Measurements from ENCODE around the gene CRELD2. TPM values are rescaled to one million over a fixed set of nuclear protein-coding genes. Genes with fewer than 3 reads are reported as not detected.

The CRELD2 gene
- total and polyA plus RNA-seq, 2 of the 13 experiments (the other 11 are each of a cell fraction or from before 2014, with no cell fraction given): 17.2 to 44.7 TPM

DNA sequence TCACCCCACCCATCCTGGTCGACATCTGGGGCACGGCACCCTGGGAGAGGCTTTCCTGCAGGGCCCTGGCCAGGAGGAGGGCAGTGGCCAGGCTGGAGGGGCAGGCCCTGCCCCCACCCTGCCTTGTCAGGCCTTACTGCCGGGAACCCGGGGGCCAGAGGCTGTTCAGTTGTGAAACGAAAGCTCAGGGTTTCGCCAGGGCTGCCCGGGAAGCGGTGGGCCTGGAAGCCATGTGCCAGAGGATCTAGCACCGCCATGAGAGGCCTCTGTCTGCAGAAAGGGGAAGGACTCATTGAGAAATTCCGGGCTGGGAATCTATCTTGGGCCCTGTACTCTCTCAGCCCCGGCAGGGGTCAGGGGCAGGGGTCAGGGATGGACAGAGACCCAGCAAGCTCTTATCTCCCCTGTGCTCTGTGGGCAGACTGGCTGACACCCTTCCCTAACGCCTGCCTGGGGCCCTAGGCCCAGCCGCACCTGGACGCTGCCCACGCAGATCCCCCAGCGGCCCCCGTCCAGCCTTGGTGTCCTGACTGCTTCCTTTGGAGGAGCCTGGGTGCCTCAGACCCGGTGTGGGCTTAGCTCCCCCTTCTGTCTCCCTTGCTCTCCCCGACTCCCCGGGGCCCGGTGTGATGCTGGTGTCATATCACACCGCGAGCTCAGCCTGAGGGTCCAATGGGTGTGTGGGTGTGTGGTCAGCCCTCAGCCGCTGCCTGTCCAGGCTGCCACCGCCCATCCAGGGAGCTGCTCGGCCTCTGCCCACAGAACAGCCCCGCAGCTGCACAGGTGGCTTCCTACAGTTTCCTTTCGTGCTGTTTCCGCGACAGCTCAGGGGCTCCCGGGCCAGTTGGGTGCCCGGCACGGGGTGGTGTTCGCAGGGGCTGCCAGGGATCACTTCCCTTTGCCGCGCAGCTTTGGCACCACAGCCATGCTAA, 48.6 kb downstream of the CRELD2 start (continued):
- TF ChIP-seq, protein P1, sequence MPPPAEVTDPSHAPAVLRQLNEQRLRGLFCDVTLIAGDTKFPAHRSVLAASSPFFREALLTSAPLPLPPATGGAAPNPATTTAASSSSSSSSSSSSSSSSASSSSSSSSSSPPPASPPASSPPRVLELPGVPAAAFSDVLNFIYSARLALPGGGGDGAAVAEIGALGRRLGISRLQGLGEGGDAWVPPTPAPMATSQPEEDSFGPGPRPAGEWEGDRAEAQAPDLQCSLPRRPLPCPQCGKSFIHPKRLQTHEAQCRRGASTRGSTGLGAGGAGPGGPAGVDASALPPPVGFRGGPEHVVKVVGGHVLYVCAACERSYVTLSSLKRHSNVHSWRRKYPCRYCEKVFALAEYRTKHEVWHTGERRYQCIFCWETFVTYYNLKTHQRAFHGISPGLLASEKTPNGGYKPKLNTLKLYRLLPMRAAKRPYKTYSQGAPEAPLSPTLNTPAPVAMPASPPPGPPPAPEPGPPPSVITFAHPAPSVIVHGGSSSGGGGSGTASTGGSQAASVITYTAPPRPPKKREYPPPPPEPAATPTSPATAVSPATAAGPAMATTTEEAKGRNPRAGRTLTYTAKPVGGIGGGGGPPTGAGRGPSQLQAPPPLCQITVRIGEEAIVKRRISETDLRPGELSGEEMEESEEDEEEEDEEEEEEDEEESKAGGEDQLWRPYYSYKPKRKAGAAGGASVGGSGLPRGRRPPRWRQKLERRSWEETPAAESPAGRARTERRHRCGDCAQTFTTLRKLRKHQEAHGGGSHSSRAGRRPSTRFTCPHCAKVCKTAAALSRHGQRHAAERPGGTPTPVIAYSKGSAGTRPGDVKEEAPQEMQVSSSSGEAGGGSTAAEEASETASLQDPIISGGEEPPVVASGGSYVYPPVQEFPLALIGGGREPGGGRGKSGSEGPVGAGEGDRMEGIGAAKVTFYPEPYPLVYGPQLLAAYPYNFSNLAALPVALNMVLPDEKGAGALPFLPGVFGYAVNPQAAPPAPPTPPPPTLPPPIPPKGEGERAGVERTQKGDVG (CRISPR knock-in tag; IDR thresholded peaks at IDR 0.05; ENCODE audit: borderline replicate concordance): no peak
- no peak for TF ChIP-seq ADNP (CRISPR knock-in tag; IDR thresholded peaks at IDR 0.05)
- no peak for TF ChIP-seq ZKSCAN1 (IDR thresholded peaks at IDR 0.05; ENCODE audit: low read length)
- no peak for TF ChIP-seq GTF2F1 (IDR thresholded peaks at IDR 0.05; ENCODE audit: low read length)
- TF ChIP-seq DMAP1 (CRISPR knock-in tag; IDR thresholded peaks at IDR 0.05): no peak
- TF ChIP-seq RARA (CRISPR knock-in tag; IDR thresholded peaks at IDR 0.05): peak; percentile 60; the same call in 1 of the 2 replicates
- peak; percentile 43 for TF ChIP-seq THAP11 (CRISPR knock-in tag; IDR thresholded peaks at IDR 0.05)
- TF ChIP-seq, protein P2, sequence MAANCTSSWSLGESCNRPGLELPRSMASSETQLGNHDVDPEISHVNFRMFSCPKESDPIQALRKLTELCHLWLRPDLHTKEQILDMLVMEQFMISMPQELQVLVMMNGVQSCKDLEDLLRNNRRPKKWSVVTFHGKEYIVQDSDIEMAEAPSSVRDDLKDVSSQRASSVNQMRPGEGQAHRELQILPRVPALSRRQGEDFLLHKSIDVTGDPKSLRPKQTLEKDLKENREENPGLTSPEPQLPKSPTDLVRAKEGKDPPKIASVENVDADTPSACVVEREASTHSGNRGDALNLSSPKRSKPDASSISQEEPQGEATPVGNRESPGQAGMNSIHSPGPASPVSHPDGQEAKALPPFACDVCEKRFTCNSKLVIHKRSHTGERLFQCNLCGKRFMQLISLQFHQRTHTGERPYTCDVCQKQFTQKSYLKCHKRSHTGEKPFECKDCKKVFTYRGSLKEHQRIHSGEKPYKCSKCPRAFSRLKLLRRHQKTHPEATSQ (CRISPR knock-in tag; IDR thresholded peaks at IDR 0.05; ENCODE audit: borderline replicate concordance): no peak
- TF ChIP-seq, protein P3, sequence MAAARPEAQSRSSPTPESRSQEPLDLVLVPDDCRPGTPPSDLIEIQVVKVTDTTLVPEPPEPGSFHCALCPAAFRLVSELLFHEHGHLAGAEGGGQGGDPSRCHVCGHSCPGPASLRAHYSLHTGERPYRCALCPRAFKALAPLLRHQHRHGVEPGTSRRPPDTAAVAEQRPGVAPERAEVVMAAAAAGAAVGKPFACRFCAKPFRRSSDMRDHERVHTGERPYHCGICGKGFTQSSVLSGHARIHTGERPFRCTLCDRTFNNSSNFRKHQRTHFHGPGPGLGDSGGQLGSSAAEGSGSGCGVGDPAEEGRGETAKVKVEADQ (CRISPR knock-in tag; IDR thresholded peaks at IDR 0.05; ENCODE audit: borderline replicate concordance): 0 out of 2 replicates have a peak, but pooled peaks have one; percentile 36
- TF ChIP-seq, protein P4, sequence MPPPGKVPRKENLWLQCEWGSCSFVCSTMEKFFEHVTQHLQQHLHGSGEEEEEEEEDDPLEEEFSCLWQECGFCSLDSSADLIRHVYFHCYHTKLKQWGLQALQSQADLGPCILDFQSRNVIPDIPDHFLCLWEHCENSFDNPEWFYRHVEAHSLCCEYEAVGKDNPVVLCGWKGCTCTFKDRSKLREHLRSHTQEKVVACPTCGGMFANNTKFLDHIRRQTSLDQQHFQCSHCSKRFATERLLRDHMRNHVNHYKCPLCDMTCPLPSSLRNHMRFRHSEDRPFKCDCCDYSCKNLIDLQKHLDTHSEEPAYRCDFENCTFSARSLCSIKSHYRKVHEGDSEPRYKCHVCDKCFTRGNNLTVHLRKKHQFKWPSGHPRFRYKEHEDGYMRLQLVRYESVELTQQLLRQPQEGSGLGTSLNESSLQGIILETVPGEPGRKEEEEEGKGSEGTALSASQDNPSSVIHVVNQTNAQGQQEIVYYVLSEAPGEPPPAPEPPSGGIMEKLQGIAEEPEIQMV (CRISPR knock-in tag; IDR thresholded peaks at IDR 0.05; ENCODE audit: low read depth): peak; percentile 27; the same call in 1 of the 2 replicates
- no peak for TF ChIP-seq ATAD3A (CRISPR knock-in tag; IDR thresholded peaks at IDR 0.05)
- no peak for TF ChIP-seq ZNF17 (CRISPR knock-in tag; IDR thresholded peaks at IDR 0.05)
- TF ChIP-seq, protein P5, sequence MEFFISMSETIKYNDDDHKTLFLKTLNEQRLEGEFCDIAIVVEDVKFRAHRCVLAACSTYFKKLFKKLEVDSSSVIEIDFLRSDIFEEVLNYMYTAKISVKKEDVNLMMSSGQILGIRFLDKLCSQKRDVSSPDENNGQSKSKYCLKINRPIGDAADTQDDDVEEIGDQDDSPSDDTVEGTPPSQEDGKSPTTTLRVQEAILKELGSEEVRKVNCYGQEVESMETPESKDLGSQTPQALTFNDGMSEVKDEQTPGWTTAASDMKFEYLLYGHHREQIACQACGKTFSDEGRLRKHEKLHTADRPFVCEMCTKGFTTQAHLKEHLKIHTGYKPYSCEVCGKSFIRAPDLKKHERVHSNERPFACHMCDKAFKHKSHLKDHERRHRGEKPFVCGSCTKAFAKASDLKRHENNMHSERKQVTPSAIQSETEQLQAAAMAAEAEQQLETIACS (CRISPR knock-in tag; IDR thresholded peaks at IDR 0.05): no peak
- no peak for TF ChIP-seq FOXA3 (CRISPR knock-in tag; IDR thresholded peaks at IDR 0.05)
- TF ChIP-seq, protein P6, sequence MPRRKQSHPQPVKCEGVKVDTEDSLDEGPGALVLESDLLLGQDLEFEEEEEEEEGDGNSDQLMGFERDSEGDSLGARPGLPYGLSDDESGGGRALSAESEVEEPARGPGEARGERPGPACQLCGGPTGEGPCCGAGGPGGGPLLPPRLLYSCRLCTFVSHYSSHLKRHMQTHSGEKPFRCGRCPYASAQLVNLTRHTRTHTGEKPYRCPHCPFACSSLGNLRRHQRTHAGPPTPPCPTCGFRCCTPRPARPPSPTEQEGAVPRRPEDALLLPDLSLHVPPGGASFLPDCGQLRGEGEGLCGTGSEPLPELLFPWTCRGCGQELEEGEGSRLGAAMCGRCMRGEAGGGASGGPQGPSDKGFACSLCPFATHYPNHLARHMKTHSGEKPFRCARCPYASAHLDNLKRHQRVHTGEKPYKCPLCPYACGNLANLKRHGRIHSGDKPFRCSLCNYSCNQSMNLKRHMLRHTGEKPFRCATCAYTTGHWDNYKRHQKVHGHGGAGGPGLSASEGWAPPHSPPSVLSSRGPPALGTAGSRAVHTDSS (CRISPR knock-in tag; conservative IDR thresholded peaks at IDR 0.05): no peak
- TF ChIP-seq ZFAT (CRISPR knock-in tag; conservative IDR thresholded peaks at IDR 0.05): no peak
- TF ChIP-seq CHD2 (IDR thresholded peaks at IDR 0.05; ENCODE audit: low read depth, low read length): no peak
- TF ChIP-seq KLF9 (CRISPR knock-in tag; IDR thresholded peaks at IDR 0.05; ENCODE audit: low read depth): no peak
- no peak for TF ChIP-seq ZNF552 (CRISPR knock-in tag; IDR thresholded peaks at IDR 0.05; ENCODE audit: borderline replicate concordance)
- TF ChIP-seq TCF7L2 (IDR thresholded peaks at IDR 0.05; ENCODE audit: low read depth, low read length): no peak

Data from HepG2 (cell line).